Adrenal gland (tissue), 5 donors: Measurements from ENCODE around the gene SPAM1.

ENCODE experiments used
- POLR2A ChIP-seq, 2 donors: fragments of 450-650 bp; IDR thresholded peaks; one replicate each; pipeline ENCODE4 v1.6.1; 2017; ENCODE audit warnings: antibody characterized with exemption in 2 of 2, mild to moderate bottlenecking in 2 of 2, moderate library complexity in 1 of 2
- TF ChIP-seq, protein P1 (sequence below), 6 experiments: fragments of 450-650 bp in 4 of 6; fragments of 200-600 bp in 2 of 6; sonication (generic) in 1 of 6; IDR thresholded peaks; 1 replicate in 5 of 6; 2 replicates in 1 of 6; pipeline versions ENCODE4 v1.5.1 to v1.8.0; 2016 to 2021; ENCODE audit warnings: antibody characterized with exemption in 6 of 6, mild to moderate bottlenecking in 2 of 6, moderate library complexity in 1 of 6
- donor health status: DM: no; HTN: no; CAD: no.

DNA sequence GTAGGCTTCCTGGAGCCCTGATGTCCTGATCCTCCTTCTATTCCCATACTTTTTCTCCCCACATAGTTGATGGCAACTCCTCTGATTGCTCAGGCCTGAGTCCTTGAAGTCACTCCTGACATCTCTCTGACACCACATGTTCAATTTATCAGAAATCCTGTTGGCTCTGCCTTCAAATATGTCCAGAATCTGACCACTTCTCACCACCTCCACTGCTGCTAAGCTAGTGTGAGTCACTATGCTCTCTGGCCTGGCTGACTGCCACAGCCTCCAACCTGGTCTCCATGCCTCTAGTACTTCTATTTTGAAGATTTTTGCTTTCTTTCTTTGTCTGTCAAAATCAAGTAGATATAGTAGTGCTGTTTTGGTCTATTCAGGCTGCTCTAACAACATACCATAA, 54.8 kb downstream of the SPAM1 start:
- TF ChIP-seq, protein P1, sequence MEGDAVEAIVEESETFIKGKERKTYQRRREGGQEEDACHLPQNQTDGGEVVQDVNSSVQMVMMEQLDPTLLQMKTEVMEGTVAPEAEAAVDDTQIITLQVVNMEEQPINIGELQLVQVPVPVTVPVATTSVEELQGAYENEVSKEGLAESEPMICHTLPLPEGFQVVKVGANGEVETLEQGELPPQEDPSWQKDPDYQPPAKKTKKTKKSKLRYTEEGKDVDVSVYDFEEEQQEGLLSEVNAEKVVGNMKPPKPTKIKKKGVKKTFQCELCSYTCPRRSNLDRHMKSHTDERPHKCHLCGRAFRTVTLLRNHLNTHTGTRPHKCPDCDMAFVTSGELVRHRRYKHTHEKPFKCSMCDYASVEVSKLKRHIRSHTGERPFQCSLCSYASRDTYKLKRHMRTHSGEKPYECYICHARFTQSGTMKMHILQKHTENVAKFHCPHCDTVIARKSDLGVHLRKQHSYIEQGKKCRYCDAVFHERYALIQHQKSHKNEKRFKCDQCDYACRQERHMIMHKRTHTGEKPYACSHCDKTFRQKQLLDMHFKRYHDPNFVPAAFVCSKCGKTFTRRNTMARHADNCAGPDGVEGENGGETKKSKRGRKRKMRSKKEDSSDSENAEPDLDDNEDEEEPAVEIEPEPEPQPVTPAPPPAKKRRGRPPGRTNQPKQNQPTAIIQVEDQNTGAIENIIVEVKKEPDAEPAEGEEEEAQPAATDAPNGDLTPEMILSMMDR (IDR thresholded peaks at IDR 0.05), result no peak
- TF ChIP-seq POLR2A (IDR thresholded peaks at IDR 0.05), result no peak
